BE2C (cell line): ENCODE results near the gene HIGD1B.

Experiments
- DNase-seq: peaks from one replicate; pipeline ENCODE4 v3.0.0-alpha.2; 2020
- H3K27me3 ChIP-seq: fragments of 250-450 bp; sonication (Bioruptor Pico); 2 replicates; pipeline ENCODE4 v1.5.1; 2020; ENCODE audit warnings: mild to moderate bottlenecking
- H3K36me3 ChIP-seq: fragments of 250-450 bp; sonication (Bioruptor Pico); 2 replicates; pipeline ENCODE4 v1.5.1; 2020; ENCODE audit warnings: mild to moderate bottlenecking
- H3K4me1 ChIP-seq: fragments of 250-450 bp; sonication (Bioruptor Pico); 2 replicates; pipeline ENCODE4 v1.5.1; 2020
- H3K4me3 ChIP-seq: 2 replicates; pipeline ENCODE4 v1.5.1; 2011; ENCODE audit warnings: low read depth, low read length
- H3K9me3 ChIP-seq: fragments of 250-450 bp; sonication (Bioruptor Pico); 2 replicates; pipeline ENCODE4 v1.5.1; 2020
- TF ChIP-seq, protein P1 (sequence below): IDR thresholded peaks from 2 replicates; pipeline ENCODE4 v1.5.1; 2012; ENCODE audit warnings: mild to moderate bottlenecking, low read depth, low read length

HIGD1B gene

DNA sequence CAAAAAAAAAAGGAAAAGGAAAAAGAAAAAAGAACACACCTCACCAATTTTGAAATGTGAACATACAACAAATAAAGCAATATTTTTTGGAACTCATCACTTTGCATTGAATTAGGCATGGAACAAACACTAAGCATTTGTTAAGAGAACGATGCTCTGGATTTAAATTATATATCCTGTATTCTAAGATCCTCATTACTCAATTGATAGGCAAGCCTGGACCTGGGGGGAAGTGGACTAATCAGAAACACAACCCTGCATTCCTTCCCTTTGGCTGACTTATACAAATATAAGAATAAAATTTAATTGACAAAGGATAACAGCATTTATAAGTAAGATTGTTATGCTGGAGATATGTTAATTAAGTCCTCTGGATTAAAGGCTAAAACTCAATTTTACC is 19.8 kb upstream of the HIGD1B start:
- H3K9me3 ChIP-seq, result no peaks in the 10 kb centered on the region
- no peaks in the 10 kb centered on the region for H3K27me3 ChIP-seq
- H3K4me1 ChIP-seq, result no peaks in the 10 kb centered on the region
- H3K4me3 ChIP-seq, result no peak overlapping the region; the same call in 1 of the 2 replicates
- TF ChIP-seq, protein P1, sequence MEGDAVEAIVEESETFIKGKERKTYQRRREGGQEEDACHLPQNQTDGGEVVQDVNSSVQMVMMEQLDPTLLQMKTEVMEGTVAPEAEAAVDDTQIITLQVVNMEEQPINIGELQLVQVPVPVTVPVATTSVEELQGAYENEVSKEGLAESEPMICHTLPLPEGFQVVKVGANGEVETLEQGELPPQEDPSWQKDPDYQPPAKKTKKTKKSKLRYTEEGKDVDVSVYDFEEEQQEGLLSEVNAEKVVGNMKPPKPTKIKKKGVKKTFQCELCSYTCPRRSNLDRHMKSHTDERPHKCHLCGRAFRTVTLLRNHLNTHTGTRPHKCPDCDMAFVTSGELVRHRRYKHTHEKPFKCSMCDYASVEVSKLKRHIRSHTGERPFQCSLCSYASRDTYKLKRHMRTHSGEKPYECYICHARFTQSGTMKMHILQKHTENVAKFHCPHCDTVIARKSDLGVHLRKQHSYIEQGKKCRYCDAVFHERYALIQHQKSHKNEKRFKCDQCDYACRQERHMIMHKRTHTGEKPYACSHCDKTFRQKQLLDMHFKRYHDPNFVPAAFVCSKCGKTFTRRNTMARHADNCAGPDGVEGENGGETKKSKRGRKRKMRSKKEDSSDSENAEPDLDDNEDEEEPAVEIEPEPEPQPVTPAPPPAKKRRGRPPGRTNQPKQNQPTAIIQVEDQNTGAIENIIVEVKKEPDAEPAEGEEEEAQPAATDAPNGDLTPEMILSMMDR, result no peak
- 0 out of 2 replicates have a peak, but pooled peaks cover 2% of the 10 kb centered on the region for H3K36me3 ChIP-seq
- DNase-seq, result no peak

DNA sequence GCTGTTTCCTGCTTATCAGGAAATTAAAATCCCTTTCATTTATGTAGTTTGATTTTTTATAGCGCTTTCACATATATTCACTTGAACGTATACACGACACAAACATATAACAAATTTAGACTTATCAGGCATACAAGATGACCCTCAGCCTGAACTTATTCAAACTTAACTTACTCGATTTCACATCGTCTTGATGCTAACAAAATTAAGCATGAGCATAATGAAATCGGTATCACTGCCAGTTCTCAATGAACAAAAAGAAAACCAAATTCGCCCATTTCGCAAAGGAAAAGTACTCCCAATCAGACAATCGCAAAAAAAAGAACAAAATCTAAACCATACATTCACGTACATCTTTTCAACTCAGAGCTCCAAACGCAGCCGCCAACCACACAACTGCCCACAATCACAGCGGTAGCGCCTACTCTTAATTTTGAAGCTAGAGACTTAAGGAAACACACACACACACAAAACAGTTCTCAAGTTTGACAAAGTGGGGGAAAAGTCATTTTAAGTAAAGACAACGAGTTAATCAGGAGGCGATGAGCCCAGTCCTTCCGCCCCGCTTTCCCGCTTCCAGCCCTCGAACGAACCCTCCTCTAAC is 18.7 kb upstream of the HIGD1B start:
- peak overlapping the region; percentile 80 for H3K4me3 ChIP-seq
- 0 out of 2 replicates have a peak, but pooled peaks cover 2% of the 10 kb centered on the region for H3K36me3 ChIP-seq
- no peak for DNase-seq
- no peaks in the 10 kb centered on the region for H3K9me3 ChIP-seq
- H3K27me3 ChIP-seq, result no peaks in the 10 kb centered on the region
- TF ChIP-seq, protein P1, result no peak
- no peaks in the 10 kb centered on the region for H3K4me1 ChIP-seq

DNA sequence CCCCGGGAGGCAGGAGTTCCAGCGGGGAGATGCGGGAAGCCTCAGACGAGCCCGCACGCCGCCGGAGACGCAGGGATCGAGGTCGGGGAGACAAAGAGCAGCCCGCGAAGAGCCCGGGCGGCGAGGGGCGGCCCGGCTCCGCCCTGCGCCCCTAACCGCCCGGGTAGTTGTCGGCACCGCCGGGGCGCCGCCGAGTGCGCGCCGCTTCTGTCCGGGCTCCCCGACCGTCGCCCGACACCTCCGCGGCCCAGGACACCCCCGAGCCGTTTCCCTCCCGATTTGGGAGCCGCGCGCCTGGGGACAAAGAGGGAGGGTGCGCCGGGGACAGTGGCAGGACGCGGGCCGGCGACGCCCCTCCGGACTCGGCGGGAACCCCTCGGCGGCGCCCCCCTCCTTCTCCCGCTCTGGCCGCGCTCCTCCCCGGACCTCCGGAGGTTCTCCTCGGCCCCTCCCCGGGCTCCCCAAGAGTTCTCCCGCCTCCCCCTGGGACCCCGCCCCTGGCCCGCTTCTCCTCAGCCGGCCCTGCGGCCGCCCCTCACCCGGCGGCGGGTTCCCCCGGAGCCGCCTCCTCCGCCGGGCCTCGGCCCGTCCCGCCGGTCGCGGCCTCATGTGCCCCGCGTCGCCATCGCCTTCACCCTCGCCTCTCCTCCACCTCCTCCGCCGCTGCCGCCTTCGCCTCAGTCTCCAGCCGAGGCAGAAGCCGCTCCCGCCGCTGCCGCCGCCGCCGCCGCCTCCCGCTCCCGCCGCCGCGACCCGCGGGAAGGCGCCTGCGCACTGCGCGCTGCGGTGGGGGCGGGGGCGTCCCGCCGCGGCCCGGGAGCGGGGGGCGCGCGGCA is 17.9 kb upstream of the HIGD1B start, which contains the start of gene GJC1:
Gene GJC1 (minus strand): TSS at position 765 of the 836 bp plus-strand sequence. CDS start 24,470 bp downstream, outside the sequence.
- TF ChIP-seq, protein P1, result no peak
- Histone ChIP-seq H3K4me3 (peak within 1 kb of the TSS; percentile 80), H3K4me1 (no peaks in the 10 kb centered on the region), H3K9me3 (no peaks in the 10 kb centered on the region), H3K36me3 (0 out of 2 replicates have a peak, but pooled peaks cover 2% of the 10 kb centered on the region), H3K27me3 (no peaks in the 10 kb centered on the region)
- peak; percentile 59 for DNase-seq

DNA sequence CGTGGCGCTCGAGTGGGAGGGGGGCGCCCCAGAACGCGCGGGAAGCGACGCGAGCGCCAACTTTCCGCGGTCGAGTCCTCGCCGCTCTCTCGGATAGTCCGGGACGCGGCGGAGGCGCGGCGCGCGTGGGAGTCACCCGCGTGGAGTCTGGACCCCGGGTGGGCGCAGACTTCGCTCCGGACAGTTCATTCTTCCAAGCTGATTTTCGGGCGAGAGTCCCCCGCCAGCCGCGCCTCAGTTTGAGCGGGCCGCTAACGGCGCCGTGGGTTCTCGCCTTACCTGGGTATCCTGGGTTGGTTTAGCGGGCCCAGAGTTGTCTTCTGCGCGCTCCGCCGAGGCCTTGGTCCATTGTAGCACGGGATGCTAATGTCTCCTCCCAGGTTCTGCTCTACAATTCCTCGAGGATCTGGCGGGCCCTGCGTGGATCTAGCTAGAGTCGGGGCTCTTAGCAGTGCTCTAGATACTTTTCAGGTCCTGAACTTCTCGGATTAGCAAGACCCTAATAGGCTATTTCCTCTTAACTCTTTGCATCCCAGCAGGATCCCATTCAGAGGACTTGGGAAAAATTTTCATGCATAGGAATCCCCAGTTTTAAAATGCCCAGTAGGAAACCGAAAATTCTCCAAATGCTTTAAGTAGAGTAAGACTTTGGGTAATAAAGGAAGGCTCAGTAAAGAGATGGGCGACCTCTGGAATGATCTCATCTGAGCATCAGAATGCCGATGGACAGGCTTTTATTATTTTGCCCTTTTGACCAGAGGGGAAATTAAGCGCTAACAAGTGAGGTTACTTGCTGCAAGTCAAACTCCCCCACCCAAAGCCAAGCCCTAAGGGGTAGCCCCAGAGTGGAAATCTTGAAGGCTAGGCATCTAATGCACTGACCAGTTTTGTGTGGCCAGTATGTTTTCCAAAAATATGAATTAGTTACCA is 17.1 kb upstream of the HIGD1B start:
- TF ChIP-seq, protein P1, result no peak
- Histone ChIP-seq H3K4me1 (no peaks in the 10 kb centered on the region), H3K36me3 (0 out of 2 replicates have a peak, but pooled peaks cover 2% of the 10 kb centered on the region), H3K27me3 (no peaks in the 10 kb centered on the region), H3K9me3 (no peaks in the 10 kb centered on the region), H3K4me3 (peak overlapping the region; percentile 80)
- DNase-seq, result peak; percentile 31

DNA sequence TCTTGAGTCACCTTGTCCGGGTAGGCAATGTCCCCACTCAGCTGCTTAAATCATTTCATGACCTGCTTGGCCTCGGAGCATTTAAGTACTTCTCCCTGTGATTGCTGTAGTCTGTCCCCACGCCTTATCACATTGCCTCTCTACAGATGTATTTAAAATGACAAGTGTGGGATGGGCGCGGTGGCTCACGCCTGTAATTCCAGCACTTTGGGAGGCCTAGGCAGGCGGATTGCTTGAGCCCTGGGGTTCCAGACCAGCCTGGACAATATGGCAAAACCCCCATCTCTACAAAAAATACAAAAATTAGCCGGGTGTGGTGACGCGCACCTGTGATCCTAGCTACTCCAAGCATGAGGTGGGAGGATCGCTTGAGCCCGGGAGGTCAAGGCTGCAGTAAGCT is 16.3 kb upstream of the HIGD1B start:
- Histone ChIP-seq H3K9me3 (no peaks in the 10 kb centered on the region), H3K4me3 (no peak overlapping the region), H3K36me3 (0 out of 2 replicates have a peak, but pooled peaks cover 2% of the 10 kb centered on the region), H3K4me1 (no peaks in the 10 kb centered on the region), H3K27me3 (no peaks in the 10 kb centered on the region)
- DNase-seq, result no peak
- TF ChIP-seq, protein P1, result no peak
